Trophoblast cell (in vitro differentiated cells and primary cell): Measurements from ENCODE around the gene PHF13.
"Not testable (repeated sequence)": the region's sequence is repeated elsewhere in the genome, so short reads cannot be mapped to it uniquely, and the experiment has no call there.

Experiments
- DNase-seq, 2 donors: peaks; one replicate each; pipeline ENCODE4 v3.0.0-alpha.2; 2016
- H2AFZ ChIP-seq: 2 replicates; pipeline ENCODE4 v1.6.1; 2013; ENCODE audit warnings: low read length, moderate library complexity, mild to moderate bottlenecking; ENCODE audit not compliant: insufficient read depth, poor library complexity
- H2AK5ac ChIP-seq: 2 replicates; pipeline ENCODE4 v1.6.1; 2013; ENCODE audit warnings: mild to moderate bottlenecking, low read length
- H2BK120ac ChIP-seq: 2 replicates; pipeline ENCODE4 v1.6.1; 2013; ENCODE audit warnings: low read length, mild to moderate bottlenecking, moderate library complexity; ENCODE audit not compliant: insufficient read depth, poor library complexity
- H2BK12ac ChIP-seq: 2 replicates; pipeline ENCODE4 v1.6.1; 2013; ENCODE audit warnings: mild to moderate bottlenecking, low read length, moderate library complexity
- H2BK5ac ChIP-seq: 2 replicates; pipeline ENCODE4 v1.6.1; 2013; ENCODE audit warnings: low read length, low read depth, moderate library complexity, mild to moderate bottlenecking; ENCODE audit not compliant: poor library complexity
- H3K14ac ChIP-seq: 2 replicates; pipeline ENCODE4 v1.6.1; 2013; ENCODE audit warnings: mild to moderate bottlenecking, low read length
- H3K18ac ChIP-seq: 2 replicates; pipeline ENCODE4 v1.6.1; 2013; ENCODE audit warnings: mild to moderate bottlenecking, low read length
- H3K23ac ChIP-seq: 2 replicates; pipeline ENCODE4 v1.6.1; 2013; ENCODE audit warnings: low read length
- H3K27ac ChIP-seq: 2 replicates; pipeline ENCODE4 v1.5.1; 2013; ENCODE audit warnings: low read depth, mild to moderate bottlenecking, inconsistent platforms, low read length, moderate library complexity
- H3K27me3 ChIP-seq: 2 replicates; pipeline ENCODE4 v1.6.1; 2013; ENCODE audit warnings: inconsistent platforms, mild to moderate bottlenecking, low read length, moderate library complexity; ENCODE audit not compliant: insufficient read depth
- H3K36me3 ChIP-seq, 2 experiments: 1 replicate in 1 of 2; 2 replicates in 1 of 2; pipeline ENCODE4 v1.6.1; 2013; ENCODE audit warnings: low read length in 2 of 2, mild to moderate bottlenecking in 2 of 2, moderate library complexity in 1 of 2; ENCODE audit not compliant: insufficient read depth in 2 of 2, control insufficient read depth in 1 of 2
- H3K4ac ChIP-seq: 2 replicates; pipeline ENCODE4 v1.6.1; 2013; ENCODE audit warnings: low read depth, mild to moderate bottlenecking, low read length, moderate library complexity
- H3K4me1 ChIP-seq, 2 experiments: 1 replicate in 1 of 2; 2 replicates in 1 of 2; pipeline ENCODE4 v1.6.1; 2013; ENCODE audit warnings: low read length in 2 of 2, mild to moderate bottlenecking in 2 of 2, moderate library complexity in 1 of 2; ENCODE audit not compliant: insufficient read depth in 2 of 2, control insufficient read depth in 1 of 2
- H3K4me2 ChIP-seq: 2 replicates; pipeline ENCODE4 v1.6.1; 2013; ENCODE audit warnings: inconsistent platforms, mild to moderate bottlenecking, low read length, moderate library complexity
- H3K4me3 ChIP-seq: 2 replicates; pipeline ENCODE4 v1.5.1; 2013; ENCODE audit warnings: mild to moderate bottlenecking, low read depth, low read length, inconsistent platforms
- H3K79me1 ChIP-seq: one replicate; pipeline ENCODE4 v1.6.1; 2013; ENCODE audit warnings: low read length
- H3K79me2 ChIP-seq: 2 replicates; pipeline ENCODE4 v1.6.1; 2013; ENCODE audit warnings: low read length, mild to moderate bottlenecking; ENCODE audit not compliant: control insufficient read depth, insufficient read depth, poor library complexity
- H3K9ac ChIP-seq: 2 replicates; pipeline ENCODE4 v1.6.1; 2013; ENCODE audit warnings: mild to moderate bottlenecking, low read length
- H3K9me3 ChIP-seq: 2 replicates; pipeline ENCODE4 v1.6.1; 2013; ENCODE audit warnings: low read depth, mild to moderate bottlenecking, control low read depth, inconsistent platforms, low read length; ENCODE audit not compliant: insufficient read depth
- H4K12ac ChIP-seq: 2 replicates; pipeline ENCODE4 v1.6.1; 2013; ENCODE audit warnings: low read depth, mild to moderate bottlenecking, low read length, moderate library complexity
- H4K8ac ChIP-seq: 2 replicates; pipeline ENCODE4 v1.6.1; 2013; ENCODE audit warnings: low read depth, mild to moderate bottlenecking, low read length, moderate library complexity
- H4K91ac ChIP-seq: one replicate; pipeline ENCODE4 v1.6.1; 2013; ENCODE audit warnings: low read depth, mild to moderate bottlenecking, low read length, moderate library complexity
- WGBS: extraction: QIAGEN DNeasy Blood & Tissue Kit; methylation state at CpG from one replicate; pipeline ENCODE4 v1.1.7; 2013; ENCODE audit warnings: missing lambda C conversion rate; ENCODE audit not compliant: insufficient read length, insufficient coverage; ENCODE audit errors: extremely low coverage; 5-methylcytosine and 5-hydroxymethylcytosine counted together

PHF13 gene

GRCh38 chr1:6662468-6662867 is 48.9 kb downstream of the PHF13 start:
- not testable (repeated sequence) for H2BK5ac ChIP-seq, H3K79me2 ChIP-seq, H3K79me1 ChIP-seq, H3K9me3 ChIP-seq, H3K27me3 ChIP-seq, H4K8ac ChIP-seq, H3K4me3 ChIP-seq, H3K14ac ChIP-seq, H3K4me1 ChIP-seq, H4K91ac ChIP-seq, H2BK12ac ChIP-seq, DNase-seq, H3K23ac ChIP-seq, H3K9ac ChIP-seq, H3K18ac ChIP-seq, H3K4me2 ChIP-seq, H3K4ac ChIP-seq, H4K12ac ChIP-seq, H2AFZ ChIP-seq, H2AK5ac ChIP-seq, H3K27ac ChIP-seq, H2BK120ac ChIP-seq
- WGBS, result no CpG with 5 or more reads among the region's 7 CpGs
- peaks cover 18 to 33% of the 10 kb centered on the region in 2 experiments for H3K36me3 ChIP-seq

- H3K23ac ChIP-seq, result no peak overlapping the region
- H3K4me1 ChIP-seq, result no peaks in the 10 kb centered on the region
- no peaks in the 10 kb centered on the region for H3K27me3 ChIP-seq
- no peak overlapping the region for H4K8ac ChIP-seq
- no peak overlapping the region for H3K4me3 ChIP-seq
- H3K9ac ChIP-seq, result no peak overlapping the region
- H3K79me1 ChIP-seq, result no peaks in the 10 kb centered on the region
- no peak overlapping the region for H2BK5ac ChIP-seq
- DNase-seq, result no peak
- no CpG with 5 or more reads among the region's 5 CpGs for WGBS
- H3K36me3 ChIP-seq, result peaks cover 26 to 37% of the 10 kb centered on the region in 2 experiments
- H3K79me2 ChIP-seq, result no peaks in the 10 kb centered on the region
- H3K27ac ChIP-seq, result no peak overlapping the region
- no peak overlapping the region for H2AFZ ChIP-seq
- no peak overlapping the region for H3K18ac ChIP-seq
- H3K14ac ChIP-seq, result no peak overlapping the region
- no peak overlapping the region for H3K4ac ChIP-seq
- H2BK12ac ChIP-seq, result no peak overlapping the region
- H2BK120ac ChIP-seq, result no peak overlapping the region
- no peak overlapping the region for H4K91ac ChIP-seq
- H4K12ac ChIP-seq, result no peak overlapping the region
- H3K4me2 ChIP-seq, result no peak overlapping the region
- H3K9me3 ChIP-seq, result no peaks in the 10 kb centered on the region
- H2AK5ac ChIP-seq, result no peak overlapping the region
Measured at GRCh38 chr1:6666696-6667095, 53.2 kb downstream of the PHF13 start.

DNA sequence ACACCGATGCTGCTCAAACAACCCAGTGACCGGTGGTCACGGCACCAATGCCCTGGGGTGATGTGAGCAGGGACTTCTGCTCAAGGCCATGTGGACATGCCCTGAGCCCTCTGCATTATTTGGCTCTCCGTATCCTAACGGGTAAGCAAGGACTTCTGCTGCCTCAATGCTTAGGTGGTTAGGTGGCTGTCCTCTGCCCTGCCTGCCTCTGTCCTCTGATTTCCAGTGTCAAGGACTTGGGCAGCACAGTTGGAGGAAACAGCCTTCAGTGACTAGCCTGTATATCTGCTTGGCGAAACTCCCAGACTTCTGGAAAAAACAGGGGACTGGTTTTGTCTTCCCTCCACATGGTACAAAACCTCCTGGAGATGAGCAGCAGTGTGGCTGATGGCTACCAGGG is 53.6 kb downstream of the PHF13 start:
- H2BK12ac ChIP-seq, result no peak overlapping the region
- no peaks in the 10 kb centered on the region for H3K27me3 ChIP-seq
- no peak overlapping the region for H3K4me2 ChIP-seq
- H3K36me3 ChIP-seq, result peaks cover 26 to 36% of the 10 kb centered on the region in 2 experiments
- no peaks in the 10 kb centered on the region for H3K79me1 ChIP-seq
- H3K79me2 ChIP-seq, result no peaks in the 10 kb centered on the region
- no peak overlapping the region for H3K4me3 ChIP-seq
- H3K4ac ChIP-seq, result no peak overlapping the region
- no peak overlapping the region for H2AK5ac ChIP-seq
- H3K9me3 ChIP-seq, result no peaks in the 10 kb centered on the region
- no peak overlapping the region for H3K9ac ChIP-seq
- H2BK5ac ChIP-seq, result no peak overlapping the region
- no peak overlapping the region for H3K14ac ChIP-seq
- no peak overlapping the region for H4K8ac ChIP-seq
- no peak overlapping the region for H3K23ac ChIP-seq
- H3K18ac ChIP-seq, result no peak overlapping the region
- no CpG with 5 or more reads among the region's 6 CpGs for WGBS
- no peak overlapping the region for H2BK120ac ChIP-seq
- no peak overlapping the region for H4K12ac ChIP-seq
- H3K4me1 ChIP-seq, result no peaks in the 10 kb centered on the region
- DNase-seq, result no peak
- no peak overlapping the region for H4K91ac ChIP-seq
- H2AFZ ChIP-seq, result no peak overlapping the region
- H3K27ac ChIP-seq, result no peak overlapping the region

DNA sequence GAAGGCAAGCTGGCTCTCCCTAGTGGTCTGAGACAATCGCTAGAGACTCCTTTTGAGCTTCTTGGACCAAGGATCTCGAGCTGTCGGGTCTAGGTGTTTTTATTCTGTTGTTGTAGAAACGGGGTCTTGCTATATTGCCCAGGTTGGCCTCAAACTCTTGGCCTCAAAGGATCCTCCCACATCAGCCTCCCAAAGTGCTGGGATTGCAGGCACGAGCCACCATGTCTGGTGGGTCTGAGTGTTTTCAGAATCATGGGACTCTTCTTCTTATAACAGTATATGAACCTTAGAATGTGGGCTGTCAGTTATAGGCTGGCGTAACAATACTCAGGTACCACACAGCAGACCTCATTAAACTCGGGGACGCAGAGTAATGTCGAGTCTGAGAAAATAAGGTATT is 55.0 kb downstream of the PHF13 start:
- no peak overlapping the region for H2AK5ac ChIP-seq
- H3K27ac ChIP-seq, result no peak overlapping the region
- no peaks in the 10 kb centered on the region for H3K9me3 ChIP-seq
- H2BK5ac ChIP-seq, result no peak overlapping the region
- no peak overlapping the region for H3K4me2 ChIP-seq
- H4K91ac ChIP-seq, result no peak overlapping the region
- H3K9ac ChIP-seq, result no peak overlapping the region
- H2BK120ac ChIP-seq, result no peak overlapping the region
- H2BK12ac ChIP-seq, result no peak overlapping the region
- no peak for DNase-seq
- H3K36me3 ChIP-seq, result peaks cover 26 to 29% of the 10 kb centered on the region in 2 experiments
- H3K14ac ChIP-seq, result no peak overlapping the region
- H3K4me1 ChIP-seq, result peaks cover 0 to 2% of the 10 kb centered on the region in 2 experiments
- H4K8ac ChIP-seq, result no peak overlapping the region
- no peaks in the 10 kb centered on the region for H3K27me3 ChIP-seq
- no peak overlapping the region for H2AFZ ChIP-seq
- H4K12ac ChIP-seq, result no peak overlapping the region
- no CpG with 5 or more reads among the region's 9 CpGs for WGBS
- no peak overlapping the region for H3K18ac ChIP-seq
- H3K4ac ChIP-seq, result no peak overlapping the region
- H3K79me2 ChIP-seq, result no peaks in the 10 kb centered on the region
- H3K23ac ChIP-seq, result no peak overlapping the region
- no peaks in the 10 kb centered on the region for H3K79me1 ChIP-seq
- no peak overlapping the region for H3K4me3 ChIP-seq
